NCI-H1694 (cell line): ENCODE measurements around the gene ABCC3.

ENCODE experiments used
- DNase-seq: peaks from one replicate; lab custom pipeline; 2025; lab: John Stamatoyannopoulos, UW

Gene ABCC3

GRCh38 chr17:50737118-50737698 is 102.5 kb downstream of the ABCC3 start:
- no peak for DNase-seq

- DNase-seq, result no peak
These were observed 104.4 kb downstream of the ABCC3 start for GRCh38 chr17:50739098-50739497.
